Activated gamma-delta T cell treated with Interleukin-2 at 50 U/mL for 16 hours (primary cell): ENCODE data around the gene OST4.
"Not testable (repeated sequence)": the region's sequence is repeated elsewhere in the genome, so short reads cannot be mapped to it uniquely, and the experiment has no call there.

Experiments used
- DNase-seq: peaks from one replicate; pipeline ENCODE4 v3.0.0-alpha.2; 2020

The OST4 gene

GRCh38 chr2:27071277-27071989, at the start of gene OST4:
Gene OST4, minus strand, starts transcription at chr2:27071654.
- peak; percentile 88 for DNase-seq

GRCh38 chr2:27119330-27119670, 47.8 kb upstream of the OST4 start:
- DNase-seq: not testable (repeated sequence)

GRCh38 chr2:27118525-27119329, 47.3 kb upstream of the OST4 start, which contains the start of gene CGREF1:
Gene CGREF1, minus strand, starts transcription at chr2:27119128. Its CDS starts 14,762 bp downstream, at chr2:27104366.
- no peak for DNase-seq

GRCh38 chr2:27117995-27118524, 46.6 kb upstream of the OST4 start:
- no peak for DNase-seq

GRCh38 chr2:27115519-27115918, 44.1 kb upstream of the OST4 start:
- no peak for DNase-seq

- not testable (repeated sequence) for DNase-seq
Measured at GRCh38 chr2:27111392-27112078, 40.1 kb upstream of the OST4 start.

GRCh38 chr2:27110603-27111352, 39.3 kb upstream of the OST4 start:
- not testable (repeated sequence) for DNase-seq

- DNase-seq: no peak
Measured at GRCh38 chr2:27109083-27109482, 37.6 kb upstream of the OST4 start.

- DNase-seq: no peak
Measured at GRCh38 chr2:27108221-27108620, 36.8 kb upstream of the OST4 start.

- no peak for DNase-seq
Measured at GRCh38 chr2:27105981-27106380, 34.5 kb upstream of the OST4 start.

- no peak for DNase-seq
Measured at GRCh38 chr2:27102329-27102728, 30.9 kb upstream of the OST4 start.

GRCh38 chr2:27100036-27100435, 28.6 kb upstream of the OST4 start:
- DNase-seq: no peak

GRCh38 chr2:27099334-27099955, 28.0 kb upstream of the OST4 start:
- DNase-seq: no peak

GRCh38 chr2:27097341-27097740, 25.9 kb upstream of the OST4 start:
- no peak for DNase-seq

- DNase-seq: no peak
Measured at GRCh38 chr2:27096748-27097297, 25.4 kb upstream of the OST4 start.

GRCh38 chr2:27095745-27096651, 24.5 kb upstream of the OST4 start:
- DNase-seq: no peak

GRCh38 chr2:27095427-27095744, 23.9 kb upstream of the OST4 start:
- no peak for DNase-seq

- no peak for DNase-seq
Measured at GRCh38 chr2:27094353-27094984, 23.0 kb upstream of the OST4 start.

GRCh38 chr2:27093430-27094352, 22.2 kb upstream of the OST4 start:
- no peak for DNase-seq
